ENCODE results near the gene ATE1.

GRCh38 chr10:121910673-121911420 is 17.0 kb downstream of the ATE1 start:
- TF ChIP-seq CTCF (IDR thresholded peaks at IDR 0.05), result no peak
- TF ChIP-seq POLR2A (IDR thresholded peaks at IDR 0.05), result no peak

Data from uterus (tissue), 2 donors.